ENCODE data around the gene DNAJB6.

- TF ChIP-seq POLR2A (IDR thresholded peaks at IDR 0.05) = no peak
- no peak for TF ChIP-seq CTCF (IDR thresholded peaks at IDR 0.05)
Measured at GRCh38 chr7:157358753-157359096, 21.9 kb downstream of the DNAJB6 start.

All from lower leg skin (tissue), 3 donors.